Measurements from ENCODE around the gene SMCO4.
"Not testable (repeated sequence)": the region's sequence is repeated elsewhere in the genome, so short reads cannot be mapped to it uniquely, and the experiment has no call there.

Gene SMCO4

DNA sequence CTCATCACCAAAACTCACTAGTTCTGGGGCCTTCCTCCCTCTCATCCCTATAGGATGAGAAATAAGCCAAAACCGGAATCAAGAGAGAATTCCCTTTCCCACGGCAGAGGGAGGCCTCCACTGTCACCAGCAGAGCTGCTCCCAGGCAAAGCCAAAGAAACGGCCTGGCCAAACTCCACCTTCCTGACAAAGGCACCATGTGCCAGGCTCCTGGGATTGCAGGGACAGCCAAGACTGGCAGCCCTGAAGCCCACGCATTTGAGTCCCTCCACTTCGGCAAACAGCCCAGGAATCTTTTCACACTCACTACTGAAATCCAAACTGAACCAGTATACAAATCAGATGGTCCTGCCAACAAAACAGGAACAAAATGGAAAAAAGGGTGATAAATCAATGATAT lies 6.1 kb downstream of the SMCO4 start:
- H3K9ac ChIP-seq (ENCODE audit: low read depth, low read length): 0 out of 2 replicates have a peak overlapping the region, but pooled peaks have one; percentile 1

DNA sequence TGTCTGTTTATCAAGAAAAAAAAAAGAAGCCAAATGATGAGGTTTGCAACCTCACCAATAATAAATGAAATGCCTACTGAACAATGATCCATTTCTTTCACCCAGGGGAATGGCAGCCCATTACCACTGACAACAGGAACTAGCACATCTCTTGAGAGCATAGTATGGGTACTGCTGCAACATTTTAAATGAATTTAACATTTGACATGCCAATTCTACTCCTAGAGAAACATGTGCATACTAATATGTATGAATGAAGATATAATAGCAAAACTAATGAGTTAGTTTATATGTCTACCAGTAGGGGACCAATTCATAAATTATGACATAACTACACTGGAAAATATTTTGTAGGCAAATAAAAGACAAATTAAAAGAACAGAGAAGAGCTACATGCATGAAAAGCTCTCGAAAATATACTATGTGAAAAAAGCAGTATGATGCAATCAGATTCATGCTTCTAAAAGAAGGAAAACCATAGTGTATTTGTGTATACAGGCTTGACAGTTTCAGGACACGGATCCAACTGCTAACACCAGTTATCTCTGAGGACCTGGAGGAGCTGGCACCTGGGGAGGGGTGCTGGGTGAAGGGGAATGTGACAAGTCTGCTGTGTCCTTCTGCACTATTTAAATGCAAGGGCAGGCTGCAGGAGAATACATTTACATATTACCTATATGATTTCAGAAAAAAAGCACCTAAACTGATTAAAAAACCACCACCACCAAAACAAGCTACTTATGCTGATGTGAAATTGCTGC lies 6.9 kb downstream of the SMCO4 start:
- Histone ChIP-seq H3K27ac (ENCODE audit: low read length) (no peak overlapping the region), H3K36me3 (ENCODE audit: insufficient read depth, low read depth, low read length) (no peaks in the 10 kb centered on the region), H3K4me1 (ENCODE audit: insufficient read depth, low read length) (peaks cover 13% of the 10 kb centered on the region; the same call in 1 of the 2 replicates), H3K27me3 (ENCODE audit: insufficient read depth, low read length) (no peaks in the 10 kb centered on the region), H3K4me3 (ENCODE audit: low read length) (no peak overlapping the region), H3K9ac (ENCODE audit: low read depth, low read length) (0 out of 2 replicates have a peak overlapping the region, but pooled peaks have one; percentile 1), H3K9me3 (ENCODE audit: insufficient read depth, low read depth, low read length) (no peaks in the 10 kb centered on the region)

More for the DNA sequence above, 6.1 kb downstream of the SMCO4 start:
- H3K27ac ChIP-seq (ENCODE audit: low read length): no peak overlapping the region
- H3K9me3 ChIP-seq (ENCODE audit: insufficient read depth, low read depth, low read length): no peaks in the 10 kb centered on the region
- H3K4me3 ChIP-seq (ENCODE audit: low read length): no peak overlapping the region
- no peaks in the 10 kb centered on the region for H3K36me3 ChIP-seq (ENCODE audit: insufficient read depth, low read depth, low read length)
- H3K4me1 ChIP-seq (ENCODE audit: insufficient read depth, low read length): peaks cover 17% of the 10 kb centered on the region
- no peaks in the 10 kb centered on the region for H3K27me3 ChIP-seq (ENCODE audit: insufficient read depth, low read length)

DNA sequence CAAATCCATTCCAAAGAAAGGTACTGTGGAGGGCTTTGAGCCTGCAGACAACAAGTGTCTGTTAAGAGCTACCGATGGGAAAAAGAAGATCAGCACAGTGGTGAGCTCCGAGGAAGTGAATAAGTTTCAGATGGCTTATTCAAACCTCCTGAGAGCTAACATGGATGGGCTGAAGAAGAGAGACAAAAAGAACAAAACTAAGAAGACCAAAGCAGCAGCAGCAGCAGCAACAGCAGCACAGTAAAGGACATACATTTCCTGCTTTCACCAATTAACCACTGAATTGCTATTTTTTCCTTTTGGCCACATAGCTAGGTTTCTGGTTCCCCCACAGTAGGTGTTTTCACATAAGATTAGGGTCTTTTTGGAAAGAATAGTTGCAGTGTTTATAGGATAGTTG lies 7.6 kb downstream of the SMCO4 start:
- not testable (repeated sequence) for H3K27ac ChIP-seq (ENCODE audit: low read length); H3K4me3 ChIP-seq (ENCODE audit: low read length)
- peaks cover 13% of the 10 kb centered on the region; the same call in 1 of the 2 replicates for H3K4me1 ChIP-seq (ENCODE audit: insufficient read depth, low read length)

DNA sequence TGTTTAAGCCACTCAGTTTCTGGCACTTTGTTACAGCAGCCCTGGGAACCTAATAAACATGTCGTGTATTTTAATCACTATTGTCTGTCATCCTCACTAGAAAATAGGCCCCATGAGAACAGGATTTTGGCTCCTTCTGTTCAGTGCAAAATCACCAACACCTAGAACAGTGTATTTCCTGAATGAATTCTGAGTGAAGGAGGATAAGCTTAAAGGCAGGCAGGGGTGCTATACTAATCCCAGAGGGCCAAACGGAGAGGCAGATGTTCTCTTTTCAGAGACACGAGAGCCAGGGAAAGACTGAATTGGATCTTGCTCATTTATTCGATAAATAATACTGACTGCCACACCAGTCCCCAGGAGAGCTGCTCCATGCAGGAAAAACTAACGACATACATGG lies 10.4 kb downstream of the SMCO4 start:
- H3K4me3 ChIP-seq (ENCODE audit: low read length): no peak overlapping the region
- no peaks in the 10 kb centered on the region for H3K27me3 ChIP-seq (ENCODE audit: insufficient read depth, low read length)
- H3K36me3 ChIP-seq (ENCODE audit: insufficient read depth, low read depth, low read length): no peaks in the 10 kb centered on the region
- H3K9me3 ChIP-seq (ENCODE audit: insufficient read depth, low read depth, low read length): no peaks in the 10 kb centered on the region
- H3K4me1 ChIP-seq (ENCODE audit: insufficient read depth, low read length): peaks cover 24% of the 10 kb centered on the region; the same call in 1 of the 2 replicates
- no peak overlapping the region for H3K27ac ChIP-seq (ENCODE audit: low read length)
- no peak overlapping the region for H3K9ac ChIP-seq (ENCODE audit: low read depth, low read length)

More for the DNA sequence above, 7.6 kb downstream of the SMCO4 start:
- H3K9me3 ChIP-seq (ENCODE audit: insufficient read depth, low read depth, low read length); H3K27me3 ChIP-seq (ENCODE audit: insufficient read depth, low read length); H3K36me3 ChIP-seq (ENCODE audit: insufficient read depth, low read depth, low read length); H3K9ac ChIP-seq (ENCODE audit: low read depth, low read length): not testable (repeated sequence)

DNA sequence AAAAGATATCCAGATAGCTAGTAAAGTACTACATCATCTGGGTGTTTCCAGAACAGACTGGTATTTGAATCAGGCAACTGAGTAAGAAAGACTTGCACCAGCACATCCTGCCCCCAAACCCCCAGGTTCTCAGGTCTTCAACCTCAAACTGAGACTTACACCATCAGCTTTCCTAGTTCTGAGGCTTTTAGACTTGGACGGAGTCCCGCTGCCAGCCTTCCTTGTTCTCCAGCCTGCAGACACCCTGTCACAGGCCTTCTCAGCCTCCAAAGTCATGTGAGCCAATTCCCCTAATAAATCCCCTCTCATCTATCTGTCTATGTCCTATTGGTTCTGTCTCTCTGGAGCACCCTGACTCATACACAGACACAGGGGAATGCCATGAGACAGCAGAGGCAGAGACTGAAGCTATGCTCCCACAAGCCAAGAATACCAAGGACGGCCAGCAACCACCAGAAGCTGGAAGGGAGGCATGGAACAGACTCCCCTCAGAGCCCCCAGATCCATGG lies 10.9 kb downstream of the SMCO4 start:
- Histone ChIP-seq H3K4me1 (ENCODE audit: insufficient read depth, low read length) (peaks cover 24% of the 10 kb centered on the region; the same call in 1 of the 2 replicates), H3K27ac (ENCODE audit: low read length) (no peak overlapping the region), H3K9ac (ENCODE audit: low read depth, low read length) (no peak overlapping the region), H3K36me3 (ENCODE audit: insufficient read depth, low read depth, low read length) (no peaks in the 10 kb centered on the region), H3K4me3 (ENCODE audit: low read length) (no peak overlapping the region), H3K9me3 (ENCODE audit: insufficient read depth, low read depth, low read length) (no peaks in the 10 kb centered on the region), H3K27me3 (ENCODE audit: insufficient read depth, low read length) (no peaks in the 10 kb centered on the region)

DNA sequence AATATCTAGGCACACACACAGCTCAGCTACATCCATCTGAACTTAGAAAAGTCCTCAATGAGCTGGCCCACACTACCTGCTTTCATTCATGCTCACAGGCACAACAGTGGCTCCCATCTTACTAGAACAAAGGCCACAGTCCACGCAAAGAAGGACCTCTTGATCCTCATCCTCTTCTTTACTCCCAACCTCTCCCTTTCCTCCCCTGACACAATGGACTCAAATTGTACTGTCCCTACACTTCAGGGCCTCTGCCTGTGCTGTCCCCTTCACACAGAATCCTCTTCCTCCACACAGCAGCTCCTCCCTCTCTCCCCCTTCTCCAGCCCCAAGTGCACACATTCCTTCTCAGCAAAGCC lies 12.7 kb downstream of the SMCO4 start:
- Histone ChIP-seq H3K36me3 (ENCODE audit: insufficient read depth, low read depth, low read length) (no peaks in the 10 kb centered on the region), H3K27me3 (ENCODE audit: insufficient read depth, low read length) (no peaks in the 10 kb centered on the region), H3K9me3 (ENCODE audit: insufficient read depth, low read depth, low read length) (no peaks in the 10 kb centered on the region), H3K27ac (ENCODE audit: low read length) (no peak overlapping the region), H3K4me1 (ENCODE audit: insufficient read depth, low read length) (peaks cover 16% of the 10 kb centered on the region; the same call in 1 of the 2 replicates), H3K9ac (ENCODE audit: low read depth, low read length) (no peak overlapping the region), H3K4me3 (ENCODE audit: low read length) (no peak overlapping the region)

DNA sequence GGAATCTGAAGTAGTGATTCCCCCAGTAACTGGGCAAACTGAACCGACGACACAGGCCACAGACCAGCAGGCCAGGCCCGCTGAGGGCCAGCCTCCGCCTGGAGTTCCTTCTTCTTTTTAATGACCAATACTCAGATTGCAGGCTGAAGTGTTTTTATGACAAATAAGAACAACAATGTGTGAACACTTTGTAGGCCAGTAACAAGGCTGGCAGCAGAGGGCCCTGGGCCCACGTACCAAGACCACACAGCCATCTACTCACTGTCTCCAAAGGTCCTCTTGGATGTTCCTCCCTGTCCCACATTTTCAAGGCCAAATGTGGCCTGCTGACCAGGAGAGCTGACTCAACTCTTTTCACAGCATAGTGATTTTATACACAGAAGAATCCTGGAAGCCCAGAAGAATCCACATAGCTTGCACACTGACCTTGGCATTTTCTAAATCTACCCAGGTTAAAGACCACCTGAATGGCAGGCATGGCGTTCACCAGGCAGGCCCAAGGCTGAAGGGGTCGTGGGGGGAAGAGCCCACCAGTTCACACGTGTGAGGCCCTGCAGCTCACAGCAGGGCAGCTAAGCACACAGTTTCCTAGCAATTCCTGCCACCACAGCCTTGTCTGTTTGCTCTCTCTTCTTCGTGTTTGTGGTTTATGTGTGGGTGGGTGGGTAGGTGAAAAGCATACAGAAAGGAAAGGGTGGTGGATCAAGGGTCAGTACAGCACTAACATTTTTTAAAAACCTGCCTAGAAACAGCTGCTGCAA lies 13.3 kb downstream of the SMCO4 start:
- no peaks in the 10 kb centered on the region for H3K36me3 ChIP-seq (ENCODE audit: insufficient read depth, low read depth, low read length)
- no peak overlapping the region for H3K4me3 ChIP-seq (ENCODE audit: low read length)
- no peaks in the 10 kb centered on the region for H3K27me3 ChIP-seq (ENCODE audit: insufficient read depth, low read length)
- H3K4me1 ChIP-seq (ENCODE audit: insufficient read depth, low read length): peaks cover 16% of the 10 kb centered on the region; the same call in 1 of the 2 replicates
- H3K9ac ChIP-seq (ENCODE audit: low read depth, low read length): no peak overlapping the region
- no peaks in the 10 kb centered on the region for H3K9me3 ChIP-seq (ENCODE audit: insufficient read depth, low read depth, low read length)
- H3K27ac ChIP-seq (ENCODE audit: low read length): no peak overlapping the region

DNA sequence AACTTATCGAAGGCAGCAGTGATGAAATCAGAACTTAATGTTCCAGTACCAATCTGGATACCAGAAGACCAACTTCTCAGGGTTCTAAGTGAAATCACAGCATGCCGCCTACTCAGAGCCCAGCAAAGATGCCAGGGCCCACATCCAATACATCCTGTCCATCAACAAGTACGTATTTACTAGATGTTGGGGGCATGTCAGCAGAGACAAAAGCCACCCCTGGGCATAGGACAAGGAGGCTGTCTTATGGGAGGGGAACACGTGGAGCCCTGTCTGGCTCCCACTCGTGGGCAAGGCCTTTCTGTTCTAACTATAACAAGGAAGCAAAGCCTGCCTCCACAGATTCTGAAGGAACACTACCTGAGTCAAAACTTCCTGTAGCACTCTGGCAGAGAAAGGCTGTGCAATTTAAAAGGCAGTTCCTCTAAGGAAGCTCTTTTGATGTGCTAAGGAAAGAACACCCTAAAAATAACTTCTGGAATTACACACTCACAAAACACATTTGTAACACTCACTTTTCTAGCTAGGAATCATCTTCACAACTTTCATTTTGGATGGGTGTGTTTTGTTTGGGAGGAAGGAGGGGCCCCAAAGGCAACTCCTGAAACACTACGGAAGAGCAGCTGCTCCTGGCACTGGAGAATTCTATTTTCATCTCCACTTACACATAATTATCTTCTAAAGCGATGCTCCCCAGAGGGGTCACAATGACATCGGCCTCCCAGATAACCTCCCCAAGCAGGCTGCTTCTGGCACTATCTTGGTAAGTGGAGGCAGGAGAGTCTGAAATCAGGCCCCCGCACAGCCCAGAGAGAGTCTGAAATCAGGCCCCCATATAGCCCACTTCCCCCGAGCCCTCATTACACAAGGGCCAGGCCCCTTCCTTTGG lies 14.2 kb downstream of the SMCO4 start:
- Histone ChIP-seq H3K9ac (ENCODE audit: low read depth, low read length) (no peak overlapping the region), H3K36me3 (ENCODE audit: insufficient read depth, low read depth, low read length) (no peaks in the 10 kb centered on the region), H3K9me3 (ENCODE audit: insufficient read depth, low read depth, low read length) (no peaks in the 10 kb centered on the region), H3K27me3 (ENCODE audit: insufficient read depth, low read length) (no peaks in the 10 kb centered on the region), H3K4me3 (ENCODE audit: low read length) (no peak overlapping the region), H3K4me1 (ENCODE audit: insufficient read depth, low read length) (peaks cover 16% of the 10 kb centered on the region; the same call in 1 of the 2 replicates), H3K27ac (ENCODE audit: low read length) (no peak overlapping the region)

DNA sequence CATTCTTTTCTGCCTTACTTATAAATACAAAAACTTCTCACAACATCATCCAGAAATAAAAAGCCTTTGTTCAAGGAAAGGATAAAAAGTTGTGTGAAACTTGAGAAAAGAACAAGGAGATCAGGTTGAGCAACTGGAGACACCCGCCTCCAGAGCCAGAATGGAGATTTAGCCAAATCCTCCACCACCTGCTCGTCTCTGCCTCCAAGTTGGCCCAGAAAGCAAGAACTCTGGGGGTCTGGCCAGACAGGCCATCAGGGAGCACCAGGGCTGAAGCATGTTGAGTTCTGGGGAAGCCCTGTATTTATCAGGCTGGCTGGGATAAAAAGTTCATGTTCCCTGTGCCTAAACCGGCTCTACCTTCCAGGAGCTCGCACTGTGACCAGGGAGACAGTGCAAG lies 14.9 kb downstream of the SMCO4 start:
- H3K36me3 ChIP-seq (ENCODE audit: insufficient read depth, low read depth, low read length): no peaks in the 10 kb centered on the region
- no peaks in the 10 kb centered on the region for H3K9me3 ChIP-seq (ENCODE audit: insufficient read depth, low read depth, low read length)
- no peak overlapping the region for H3K9ac ChIP-seq (ENCODE audit: low read depth, low read length)
- no peaks in the 10 kb centered on the region for H3K27me3 ChIP-seq (ENCODE audit: insufficient read depth, low read length)
- no peak overlapping the region for H3K27ac ChIP-seq (ENCODE audit: low read length)
- H3K4me3 ChIP-seq (ENCODE audit: low read length): no peak overlapping the region
- peaks cover 16% of the 10 kb centered on the region; the same call in 1 of the 2 replicates for H3K4me1 ChIP-seq (ENCODE audit: insufficient read depth, low read length)

DNA sequence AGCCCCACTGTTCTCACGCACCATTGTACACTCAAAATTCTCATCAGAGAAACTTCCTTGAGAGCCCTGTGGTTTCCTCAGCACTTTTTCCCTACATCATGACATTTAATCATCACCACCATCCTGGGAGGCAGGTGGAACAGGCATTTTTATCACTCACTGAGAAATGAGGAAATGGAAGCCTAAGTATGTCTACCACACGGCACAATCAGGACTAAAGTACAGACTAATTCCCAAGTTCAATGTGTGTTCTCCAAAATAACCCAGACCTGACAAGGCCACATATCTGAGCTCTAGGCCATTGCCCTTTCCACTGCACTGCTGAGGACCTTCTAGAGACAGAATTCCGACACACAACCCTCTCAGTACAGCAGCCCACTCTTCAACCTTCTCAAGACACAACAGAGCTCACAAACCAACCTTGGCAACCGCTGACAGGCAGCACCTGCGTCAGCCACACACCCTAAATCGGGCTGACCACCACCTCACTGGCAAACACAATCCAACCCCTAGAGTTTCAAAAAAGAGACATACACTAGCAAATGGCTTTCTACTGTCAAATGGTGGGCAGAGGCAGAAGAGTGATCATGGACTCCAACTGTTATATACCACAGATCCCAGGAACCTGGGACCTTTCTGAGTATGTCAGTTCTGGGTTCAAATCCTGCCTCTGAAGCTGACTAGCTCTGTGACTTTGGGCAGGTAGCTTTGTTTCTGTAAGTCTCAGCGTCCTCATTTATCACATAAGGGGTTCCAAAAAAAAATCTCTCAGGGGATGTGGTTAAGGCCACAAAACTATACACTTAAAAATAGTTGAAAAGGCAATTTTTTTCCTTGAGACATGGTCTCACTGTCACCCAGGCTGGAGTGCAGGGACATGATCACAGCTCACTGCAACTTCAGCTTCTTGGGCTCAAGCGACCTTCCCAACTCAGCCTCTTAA lies 16.3 kb downstream of the SMCO4 start:
- Histone ChIP-seq H3K4me3 (ENCODE audit: low read length) (no peak overlapping the region), H3K9ac (ENCODE audit: low read depth, low read length) (no peak overlapping the region), H3K27me3 (ENCODE audit: insufficient read depth, low read length) (no peaks in the 10 kb centered on the region), H3K36me3 (ENCODE audit: insufficient read depth, low read depth, low read length) (no peaks in the 10 kb centered on the region), H3K4me1 (ENCODE audit: insufficient read depth, low read length) (peaks cover 25% of the 10 kb centered on the region), H3K9me3 (ENCODE audit: insufficient read depth, low read depth, low read length) (no peaks in the 10 kb centered on the region), H3K27ac (ENCODE audit: low read length) (no peak overlapping the region)

Data from iPS-20b (cell line).